ENCODE data around the gene DIDO1. TPM values are rescaled to one million over a fixed set of nuclear protein-coding genes. Genes with fewer than 3 reads are reported as not detected.

The DIDO1 gene
- total RNA-seq, 1 experiment from 2014 or later: 33.2 TPM

DNA sequence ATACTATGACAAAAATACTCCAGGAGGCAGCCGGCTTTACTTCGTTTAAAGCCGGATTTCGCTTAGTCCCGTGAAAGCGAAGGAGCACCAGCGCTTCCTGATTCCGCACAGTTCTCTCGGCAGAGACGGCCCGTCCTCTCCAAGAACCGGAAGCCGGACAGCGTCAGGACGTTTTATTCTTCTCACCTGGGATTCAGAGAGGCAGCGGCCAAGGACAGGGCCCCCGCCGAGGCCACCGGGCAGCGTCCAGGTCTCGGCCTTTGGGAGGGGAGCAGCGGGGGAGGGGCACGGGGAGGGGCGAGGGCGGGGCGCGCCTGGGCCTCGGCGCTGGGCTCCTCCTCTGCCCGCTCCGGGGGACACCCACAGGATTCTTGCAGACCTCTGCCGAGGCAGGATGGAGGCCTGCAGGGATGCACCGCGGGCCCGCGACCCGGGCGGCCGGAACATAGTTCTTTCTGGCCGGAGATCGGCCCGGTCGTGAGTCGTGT lies 2.8 kb upstream of the DIDO1 start:
- TF ChIP-seq EZH2 (IDR thresholded peaks at IDR 0.05; ENCODE audit: low read length, unreplicated experiment) (no peak), EZH2phosphoT487 (IDR thresholded peaks at IDR 0.05; ENCODE audit: borderline replicate concordance, low read length) (no peak)
- TF ChIP-seq, protein P1, sequence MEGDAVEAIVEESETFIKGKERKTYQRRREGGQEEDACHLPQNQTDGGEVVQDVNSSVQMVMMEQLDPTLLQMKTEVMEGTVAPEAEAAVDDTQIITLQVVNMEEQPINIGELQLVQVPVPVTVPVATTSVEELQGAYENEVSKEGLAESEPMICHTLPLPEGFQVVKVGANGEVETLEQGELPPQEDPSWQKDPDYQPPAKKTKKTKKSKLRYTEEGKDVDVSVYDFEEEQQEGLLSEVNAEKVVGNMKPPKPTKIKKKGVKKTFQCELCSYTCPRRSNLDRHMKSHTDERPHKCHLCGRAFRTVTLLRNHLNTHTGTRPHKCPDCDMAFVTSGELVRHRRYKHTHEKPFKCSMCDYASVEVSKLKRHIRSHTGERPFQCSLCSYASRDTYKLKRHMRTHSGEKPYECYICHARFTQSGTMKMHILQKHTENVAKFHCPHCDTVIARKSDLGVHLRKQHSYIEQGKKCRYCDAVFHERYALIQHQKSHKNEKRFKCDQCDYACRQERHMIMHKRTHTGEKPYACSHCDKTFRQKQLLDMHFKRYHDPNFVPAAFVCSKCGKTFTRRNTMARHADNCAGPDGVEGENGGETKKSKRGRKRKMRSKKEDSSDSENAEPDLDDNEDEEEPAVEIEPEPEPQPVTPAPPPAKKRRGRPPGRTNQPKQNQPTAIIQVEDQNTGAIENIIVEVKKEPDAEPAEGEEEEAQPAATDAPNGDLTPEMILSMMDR (conservative IDR thresholded peaks at IDR 0.05; ENCODE audit: low read depth, low read length): no peak
- Histone ChIP-seq H3K27ac (ENCODE audit: low read length) (no peak overlapping the region), H3K79me2 (ENCODE audit: low read length) (peaks cover 98% of the 10 kb centered on the region), H3K9me2 (replicated peaks; ENCODE audit: low read length) (no peaks in the 10 kb centered on the region), H3K9me3 (ENCODE audit: low read length) (no peaks in the 10 kb centered on the region), H3K4me2 (ENCODE audit: low read length) (peak overlapping the region; percentile 76), H3F3A (ENCODE audit: low read length, unreplicated experiment) (no peaks in the 10 kb centered on the region), H2AFZ (ENCODE audit: low read length) (no peak overlapping the region), H3K4me3 (ENCODE audit: low read length) (peak overlapping the region; percentile 46; the same call in 1 of the 2 replicates), H3K9ac (ENCODE audit: low read length) (no peak overlapping the region; the same call in 1 of the 2 replicates), H3K27me3 (ENCODE audit: low read length) (no peaks in the 10 kb centered on the region), H4K20me1 (ENCODE audit: low read length) (peaks cover 56% of the 10 kb centered on the region), H3K4me1 (ENCODE audit: insufficient read depth, low read length) (peaks cover 18% of the 10 kb centered on the region), H3K36me3 (ENCODE audit: low read depth, low read length) (peaks cover 15% of the 10 kb centered on the region; the same call in 1 of the 2 replicates)
- CTCF ChIA-PET: no interaction called here
- BruUV-seq (replicated peaks): no TSS peak
- ATAC-seq: peak; percentile 34
- intact Hi-C loops (cut with micrococcal nuclease): loop anchor here (1.0 to 10.0 kb wide), 3 partner anchors 8 to 603 kb away; no protein-coding TSS in a partner anchor
- DNase-seq: peak; percentile 34
- POLR2A ChIA-PET (ENCODE audit: unreplicated experiment): no interaction called here

DNA sequence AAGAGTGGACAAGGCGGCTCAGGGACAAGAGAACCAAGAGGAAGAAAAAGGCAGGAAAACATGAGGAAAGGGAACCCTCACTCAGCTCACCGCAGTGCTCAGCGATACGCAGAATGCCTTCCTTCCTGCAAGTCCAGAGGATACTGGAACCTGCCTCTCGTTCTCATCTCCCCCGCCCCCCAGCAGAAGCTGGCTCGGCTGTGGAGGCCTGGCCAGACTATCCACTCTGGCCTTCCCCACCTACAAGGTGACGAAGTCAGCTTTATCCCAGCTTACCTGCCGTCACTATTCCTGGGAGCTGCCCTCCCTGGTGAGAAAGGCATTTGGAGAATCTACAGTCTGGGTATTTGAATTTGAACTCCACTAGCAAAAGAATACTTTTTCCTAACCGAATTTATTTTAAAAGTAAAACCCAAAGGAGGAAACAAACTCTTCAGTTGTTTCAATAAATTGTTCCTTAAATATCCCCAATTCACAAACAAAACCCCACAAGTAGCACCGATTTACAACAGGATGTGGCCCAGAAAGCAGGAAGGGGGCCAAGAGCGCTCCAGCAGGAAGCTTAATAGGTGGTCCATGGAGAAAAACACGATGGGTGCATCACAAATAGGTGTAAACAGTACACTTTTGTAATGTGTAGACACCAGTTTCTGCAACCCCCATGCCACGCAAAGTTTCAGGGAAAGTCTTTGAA lies 2.1 kb upstream of the DIDO1 start:
- no peak overlapping the region; the same call in 1 of the 2 replicates for H3K9ac ChIP-seq (ENCODE audit: low read length)
- intact Hi-C loops (cut with micrococcal nuclease): loop anchor here (5.0 to 10.0 kb wide), 2 partner anchors 104 to 604 kb away; no protein-coding TSS in a partner anchor
- TF ChIP-seq, protein P1 (conservative IDR thresholded peaks at IDR 0.05; ENCODE audit: low read depth, low read length): no peak
- TF ChIP-seq EZH2 (IDR thresholded peaks at IDR 0.05; ENCODE audit: low read length, unreplicated experiment) (no peak), EZH2phosphoT487 (IDR thresholded peaks at IDR 0.05; ENCODE audit: borderline replicate concordance, low read length) (no peak)
- H3K79me2 ChIP-seq (ENCODE audit: low read length): peaks cover 98% of the 10 kb centered on the region
- H3K36me3 ChIP-seq (ENCODE audit: low read depth, low read length): peaks cover 12% of the 10 kb centered on the region; the same call in 1 of the 2 replicates
- peaks cover 57% of the 10 kb centered on the region for H4K20me1 ChIP-seq (ENCODE audit: low read length)
- BruUV-seq (replicated peaks): no TSS peak
- H3F3A ChIP-seq (ENCODE audit: low read length, unreplicated experiment): no peaks in the 10 kb centered on the region
- no peak overlapping the region for H3K27ac ChIP-seq (ENCODE audit: low read length)
- POLR2A ChIA-PET (ENCODE audit: unreplicated experiment): no interaction called here
- no peak overlapping the region for H2AFZ ChIP-seq (ENCODE audit: low read length)
- H3K4me1 ChIP-seq (ENCODE audit: insufficient read depth, low read length): peaks cover 25% of the 10 kb centered on the region
- CTCF ChIA-PET: no interaction called here
- DNase-seq: no peak
- ATAC-seq: no peak
- no peaks in the 10 kb centered on the region for H3K9me2 ChIP-seq (replicated peaks; ENCODE audit: low read length)
- no peaks in the 10 kb centered on the region for H3K27me3 ChIP-seq (ENCODE audit: low read length)
- H3K9me3 ChIP-seq (ENCODE audit: low read length): no peaks in the 10 kb centered on the region
- peak overlapping the region; percentile 76 for H3K4me2 ChIP-seq (ENCODE audit: low read length)
- H3K4me3 ChIP-seq (ENCODE audit: low read length): peak overlapping the region; percentile 46; the same call in 1 of the 2 replicates

Measured in PC-3 (cell line).